Testis (tissue), 2 donors: ENCODE results near the gene CLDN11.

ENCODE experiments used
- CTCF ChIP-seq, 3 experiments: fragments of 450-650 bp in 2 of 3; fragments of 200-600 bp in 1 of 3; sonication (generic) in 1 of 3; IDR thresholded peaks; one replicate each; pipeline ENCODE4 v1.5.1; 2016 to 2019; ENCODE audit warnings: antibody characterized with exemption in 3 of 3, mild to moderate bottlenecking in 2 of 3, moderate library complexity in 1 of 3
- POLR2A ChIP-seq: fragments of 450-650 bp; IDR thresholded peaks from one replicate; pipeline ENCODE4 v1.6.1; 2017; ENCODE audit warnings: antibody characterized with exemption, mild to moderate bottlenecking, moderate library complexity

- TF ChIP-seq POLR2A (no peak), CTCF (IDR thresholded peaks at IDR 0.05) (no peak)
Observed at GRCh38 chr3:170482199-170482598, 63.5 kb downstream of the CLDN11 start.
